Effector memory CD8-positive, alpha-beta T cell (primary cell): ENCODE data around the gene RARRES1.
A peak's percentile ranks its signal among the peaks of the same experiment; 100 is the strongest.
"Not testable (repeated sequence)": the region's sequence is repeated elsewhere in the genome, so short reads cannot be mapped to it uniquely, and the experiment has no call there.

ENCODE experiments used
- ATAC-seq: fragments of 150-1000 bp; cut with Tn5 transposase; replicated peaks from 2 replicates; pipeline ENCODE4 v1.10.0; 2021; ENCODE audit warnings: mild to moderate bottlenecking, moderate library complexity
- DNase-seq, 3 experiments: peaks; one replicate each; pipeline ENCODE4 v3.0.0; 2021
- H3K27ac Mint-ChIP-seq, 2 donors: one replicate each; pipeline ENCODE4 v1.8.0; 2022; ENCODE audit warnings: mild to moderate bottlenecking in 2 of 2, mixed read lengths in 2 of 2, moderate library complexity in 2 of 2
- H3K27me3 Mint-ChIP-seq, 2 donors: one replicate each; pipeline ENCODE4 v1.8.0; 2022; ENCODE audit warnings: mixed read lengths in 2 of 2
- H3K36me3 Mint-ChIP-seq: one replicate; pipeline ENCODE4 v1.8.0; 2022; ENCODE audit warnings: mild to moderate bottlenecking, moderate library complexity, mixed read lengths; ENCODE audit not compliant: insufficient read depth
- H3K4me1 Mint-ChIP-seq, 2 donors: one replicate each; pipeline ENCODE4 v1.8.0; 2022; ENCODE audit warnings: low read depth in 2 of 2, mixed read lengths in 2 of 2
- H3K4me3 Mint-ChIP-seq, 2 donors: one replicate each; pipeline ENCODE4 v1.8.0; 2022; ENCODE audit warnings: mild to moderate bottlenecking in 2 of 2, mixed read lengths in 2 of 2, moderate library complexity in 2 of 2
- H3K9me3 Mint-ChIP-seq, 2 donors: one replicate each; pipeline ENCODE4 v1.8.0; 2022; ENCODE audit warnings: mixed read lengths in 2 of 2

RARRES1 gene

DNA sequence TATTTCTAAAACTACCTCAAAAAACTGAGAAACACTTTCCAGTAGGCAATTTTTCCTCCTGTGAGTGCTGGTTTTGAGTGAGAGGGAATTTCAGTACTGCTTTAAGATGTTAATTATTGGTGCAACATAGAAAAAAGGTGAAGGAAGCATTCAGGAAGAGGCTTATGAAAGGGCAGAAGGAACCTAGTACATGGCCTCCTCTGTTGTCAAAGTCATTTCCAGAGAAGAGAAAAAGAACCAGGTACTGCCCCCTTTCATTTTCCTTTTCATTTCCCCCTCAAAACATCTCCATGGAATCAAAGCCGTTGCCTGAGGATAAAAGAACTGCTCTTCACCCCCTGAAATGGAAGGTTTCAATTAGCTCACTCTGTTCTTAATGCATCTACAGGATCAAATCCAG lies 19.8 kb downstream of the RARRES1 start:
- H3K4me3 Mint-ChIP-seq = no peak overlapping the region
- no peaks in the 10 kb centered on the region for H3K9me3 Mint-ChIP-seq
- no peaks in the 10 kb centered on the region for H3K27me3 Mint-ChIP-seq
- ATAC-seq = no peak
- peaks cover 4 to 5% of the 10 kb centered on the region in 2 donors for H3K4me1 Mint-ChIP-seq
- peaks cover 14% of the 10 kb centered on the region for H3K36me3 Mint-ChIP-seq
- DNase-seq = no peak
- H3K27ac Mint-ChIP-seq = no peak overlapping the region

GRCh38 chr3:158711886-158712285 lies 20.4 kb downstream of the RARRES1 start:
- no peaks in the 10 kb centered on the region for H3K9me3 Mint-ChIP-seq
- ATAC-seq = no peak
- no peak overlapping the region for H3K27ac Mint-ChIP-seq
- DNase-seq = no peak
- peaks cover 0 to 5% of the 10 kb centered on the region in 2 donors for H3K4me1 Mint-ChIP-seq
- H3K27me3 Mint-ChIP-seq = no peaks in the 10 kb centered on the region
- peaks cover 15% of the 10 kb centered on the region for H3K36me3 Mint-ChIP-seq
- H3K4me3 Mint-ChIP-seq = no peak overlapping the region

GRCh38 chr3:158710601-158711000 lies 21.7 kb downstream of the RARRES1 start:
- Mint-ChIP-seq H3K36me3 (peaks cover 15% of the 10 kb centered on the region), H3K4me3 (no peak overlapping the region), H3K27ac (no peak overlapping the region), H3K9me3 (no peaks in the 10 kb centered on the region), H3K27me3 (no peaks in the 10 kb centered on the region), H3K4me1 (peaks cover 0 to 5% of the 10 kb centered on the region in 2 donors)
- ATAC-seq = no peak
- DNase-seq = no peak

GRCh38 chr3:158709666-158710083 lies 22.6 kb downstream of the RARRES1 start:
- Mint-ChIP-seq H3K4me1 (peaks cover 0 to 5% of the 10 kb centered on the region in 2 donors), H3K4me3 (no peak overlapping the region), H3K27me3 (no peaks in the 10 kb centered on the region), H3K36me3 (peaks cover 15% of the 10 kb centered on the region), H3K9me3 (no peaks in the 10 kb centered on the region), H3K27ac (no peak overlapping the region)
- DNase-seq (no peak), ATAC-seq (no peak)

DNA sequence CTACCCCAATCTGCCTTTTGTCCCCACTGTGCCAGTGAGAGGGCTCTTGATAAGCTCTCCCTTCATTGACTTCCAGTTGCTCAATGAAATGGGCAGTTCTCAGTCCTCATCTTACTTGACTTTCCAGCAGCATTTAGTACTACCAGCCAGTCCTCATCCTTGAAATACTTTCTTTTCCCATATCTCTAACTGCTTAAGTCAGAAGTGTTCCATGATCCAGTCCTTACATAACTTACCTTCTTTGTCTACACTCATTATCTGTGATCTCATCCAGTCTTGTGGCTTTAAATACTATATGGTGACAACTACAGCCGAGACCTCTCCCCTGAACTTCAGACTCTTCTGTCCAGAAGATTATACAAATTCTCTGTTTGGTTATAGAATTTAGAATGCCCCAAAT lies 28.7 kb downstream of the RARRES1 start:
- Mint-ChIP-seq H3K27me3 (no peaks in the 10 kb centered on the region), H3K4me1 (peaks cover 9 to 14% of the 10 kb centered on the region in 2 donors), H3K4me3 (no peak overlapping the region), H3K27ac (peak overlapping the region; percentile 29 to 32), H3K36me3 (peaks cover 7% of the 10 kb centered on the region), H3K9me3 (no peaks in the 10 kb centered on the region)
- DNase-seq (no peak), ATAC-seq (no peak)

DNA sequence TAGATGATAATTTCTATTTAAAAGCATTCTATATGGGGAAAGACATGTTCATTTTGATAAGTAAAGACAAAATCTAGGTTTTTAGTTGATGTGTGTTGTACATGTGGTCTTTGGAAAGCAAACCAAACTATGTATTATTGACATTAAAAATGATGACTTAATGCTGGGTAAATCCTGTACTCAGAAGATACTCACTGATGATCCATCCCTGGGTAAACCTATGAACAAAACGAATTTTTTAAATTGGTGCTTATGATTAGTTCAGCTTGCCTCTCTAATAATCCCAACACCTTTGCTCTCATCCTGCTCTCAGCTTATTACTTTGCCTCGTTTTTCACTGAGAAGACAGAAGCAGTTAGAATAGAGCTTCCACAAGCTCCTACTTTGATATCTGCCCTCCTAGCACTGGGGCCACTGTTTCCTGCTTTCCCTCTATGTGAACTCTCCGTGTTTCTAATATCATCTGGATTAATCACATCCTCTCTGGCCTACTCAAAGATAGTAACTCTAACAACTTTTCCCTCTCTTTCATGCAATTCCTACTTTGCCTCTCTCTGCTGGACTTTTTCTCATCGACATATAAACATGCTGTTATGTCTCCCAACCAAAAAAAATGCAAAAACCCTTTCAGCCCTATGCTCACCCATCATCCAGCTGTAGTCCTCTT lies 29.3 kb downstream of the RARRES1 start:
- H3K36me3 Mint-ChIP-seq = peaks cover 7% of the 10 kb centered on the region
- ATAC-seq = no peak
- no peaks in the 10 kb centered on the region for H3K27me3 Mint-ChIP-seq
- H3K4me1 Mint-ChIP-seq = peaks cover 9 to 14% of the 10 kb centered on the region in 2 donors
- no peak overlapping the region for H3K4me3 Mint-ChIP-seq
- DNase-seq = no peak
- H3K9me3 Mint-ChIP-seq = no peaks in the 10 kb centered on the region
- no peak overlapping the region for H3K27ac Mint-ChIP-seq

GRCh38 chr3:158701420-158702065 lies 30.7 kb downstream of the RARRES1 start:
- peaks cover 3% of the 10 kb centered on the region for H3K36me3 Mint-ChIP-seq
- no peaks in the 10 kb centered on the region for H3K27me3 Mint-ChIP-seq
- H3K4me3 Mint-ChIP-seq = no peak overlapping the region
- peak overlapping the region; percentile 53 to 80 for H3K27ac Mint-ChIP-seq
- ATAC-seq = no peak
- H3K9me3 Mint-ChIP-seq = no peaks in the 10 kb centered on the region
- DNase-seq = no peak
- peaks cover 9 to 14% of the 10 kb centered on the region in 2 donors for H3K4me1 Mint-ChIP-seq

GRCh38 chr3:158700559-158700958 lies 31.7 kb downstream of the RARRES1 start:
- DNase-seq (no peak), ATAC-seq (no peak)
- Mint-ChIP-seq H3K36me3 (peaks cover 5% of the 10 kb centered on the region), H3K9me3 (no peaks in the 10 kb centered on the region), H3K27me3 (no peaks in the 10 kb centered on the region), H3K4me1 (peaks cover 9 to 14% of the 10 kb centered on the region in 2 donors), H3K27ac (no peak overlapping the region), H3K4me3 (no peak overlapping the region)

- DNase-seq (no peak), ATAC-seq (no peak)
- peaks cover 26% of the 10 kb centered on the region for H3K36me3 Mint-ChIP-seq
- H3K27ac Mint-ChIP-seq = no peak overlapping the region
- H3K4me3 Mint-ChIP-seq = no peak overlapping the region
- H3K27me3 Mint-ChIP-seq = no peaks in the 10 kb centered on the region
- no peaks in the 10 kb centered on the region for H3K4me1 Mint-ChIP-seq
- H3K9me3 Mint-ChIP-seq = no peaks in the 10 kb centered on the region
These were observed 35.6 kb downstream of the RARRES1 start for GRCh38 chr3:158696618-158697017.

DNA sequence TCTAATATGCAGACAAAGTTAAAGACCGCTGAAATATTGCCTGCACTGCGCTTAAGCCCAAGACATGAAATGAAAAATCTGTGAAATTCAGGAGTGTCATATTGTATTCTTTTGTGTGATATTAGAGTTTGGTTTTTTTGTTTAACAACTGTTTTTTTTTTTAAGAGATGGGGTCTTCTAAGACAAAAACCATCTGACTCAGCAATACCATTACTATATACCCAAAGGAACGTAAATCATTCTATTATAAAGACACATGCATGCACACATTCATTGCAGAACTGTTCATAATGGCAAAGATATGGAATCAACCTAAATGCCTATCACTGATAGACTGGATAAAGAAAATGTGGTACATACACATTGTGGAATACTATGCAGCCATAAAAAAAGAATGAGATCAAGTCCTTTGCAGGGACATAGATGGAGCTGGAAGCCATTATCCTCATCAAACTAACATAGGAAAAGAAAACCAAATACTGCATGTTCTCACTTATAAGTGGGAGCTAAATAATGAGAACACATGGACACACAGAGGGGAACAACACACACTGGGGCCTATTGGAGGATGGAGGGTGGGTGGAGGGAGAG lies 38.3 kb downstream of the RARRES1 start:
- H3K4me3 Mint-ChIP-seq, H3K4me1 Mint-ChIP-seq, H3K27ac Mint-ChIP-seq, DNase-seq, ATAC-seq, H3K9me3 Mint-ChIP-seq, H3K27me3 Mint-ChIP-seq: not testable (repeated sequence)
- peaks cover 49% of the 10 kb centered on the region for H3K36me3 Mint-ChIP-seq

GRCh38 chr3:158685159-158685558 lies 47.1 kb downstream of the RARRES1 start:
- ATAC-seq = no peak

DNA sequence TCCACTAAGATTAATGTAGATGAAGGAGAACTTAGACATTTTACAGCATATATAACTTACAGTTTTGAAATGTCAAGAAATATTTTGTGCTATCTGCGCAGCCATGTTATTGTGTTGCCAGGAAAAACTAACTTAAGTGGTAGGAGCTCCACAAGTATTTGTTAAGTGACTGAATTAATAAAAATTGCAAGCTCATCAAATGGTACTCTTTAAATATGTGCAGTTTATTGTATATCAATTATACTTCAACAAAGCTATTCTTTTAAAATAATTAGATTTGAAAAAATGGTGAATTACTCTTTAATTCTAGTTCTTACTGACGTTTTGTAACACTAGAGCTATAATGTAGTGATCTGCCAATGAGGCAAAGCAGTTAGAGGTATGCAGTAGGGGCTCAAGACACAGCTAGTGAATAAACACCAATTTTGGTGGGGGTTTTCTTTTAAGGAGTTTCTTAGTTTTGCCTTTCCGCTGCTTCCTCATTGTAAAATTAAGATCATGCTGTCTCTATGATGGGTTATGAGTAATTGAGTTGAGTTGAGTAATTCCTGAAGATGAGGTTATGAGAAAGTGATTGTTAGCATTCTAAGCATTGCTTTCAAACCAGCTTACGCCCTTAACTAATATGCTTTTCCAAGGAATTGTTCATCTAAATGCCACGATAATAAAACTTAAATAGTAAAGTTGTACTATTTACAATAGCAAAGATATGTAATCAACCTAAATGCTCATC lies 48.9 kb downstream of the RARRES1 start:
- no peak for ATAC-seq
- H3K27ac Mint-ChIP-seq = no peak overlapping the region

More at GRCh38 chr3:158685159-158685558, 47.1 kb downstream of the RARRES1 start:
- no peaks in the 10 kb centered on the region for H3K4me1 Mint-ChIP-seq
- no peak for DNase-seq
- no peaks in the 10 kb centered on the region for H3K27me3 Mint-ChIP-seq
- no peak overlapping the region for H3K27ac Mint-ChIP-seq
- H3K36me3 Mint-ChIP-seq = peaks cover 27% of the 10 kb centered on the region
- no peak overlapping the region for H3K4me3 Mint-ChIP-seq
- H3K9me3 Mint-ChIP-seq = no peaks in the 10 kb centered on the region

DNA sequence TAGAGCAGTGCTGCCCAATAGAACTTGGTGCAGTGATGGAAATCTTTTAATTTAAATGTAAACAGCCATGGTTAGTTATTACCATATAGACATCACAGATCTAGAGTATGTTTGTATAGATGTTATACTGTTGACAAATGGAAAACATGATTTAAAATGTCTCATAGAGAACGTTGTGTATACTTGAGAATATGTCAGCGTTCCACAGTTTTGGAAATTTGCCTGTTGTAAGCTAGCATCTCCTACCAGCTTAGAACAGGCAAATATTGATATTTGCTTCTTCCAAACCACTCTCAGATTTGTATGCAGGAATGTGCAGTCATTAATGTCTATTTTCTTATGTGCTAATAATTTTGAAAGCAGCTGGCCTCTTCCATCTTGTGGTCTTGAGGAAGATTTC lies 51.4 kb downstream of the RARRES1 start:
- H3K27ac Mint-ChIP-seq = no peak overlapping the region
- DNase-seq (no peak), ATAC-seq (no peak)
- no peak overlapping the region for H3K4me3 Mint-ChIP-seq
- H3K36me3 Mint-ChIP-seq = peaks cover 19% of the 10 kb centered on the region
- no peaks in the 10 kb centered on the region for H3K27me3 Mint-ChIP-seq
- no peaks in the 10 kb centered on the region for H3K4me1 Mint-ChIP-seq
- no peaks in the 10 kb centered on the region for H3K9me3 Mint-ChIP-seq

More for the DNA sequence above, 48.9 kb downstream of the RARRES1 start:
- Mint-ChIP-seq H3K4me1 (no peaks in the 10 kb centered on the region), H3K4me3 (no peak overlapping the region), H3K36me3 (peaks cover 19% of the 10 kb centered on the region), H3K27me3 (no peaks in the 10 kb centered on the region), H3K9me3 (no peaks in the 10 kb centered on the region)
- DNase-seq = no peak
